BE2C (cell line): ENCODE data around the gene FCHO2.

Experiments used
- DNase-seq: peaks from one replicate; pipeline ENCODE4 v3.0.0-alpha.2; 2020
- H3K27me3 ChIP-seq: fragments of 250-450 bp; sonication (Bioruptor Pico); 2 replicates; pipeline ENCODE4 v1.5.1; 2020; ENCODE audit warnings: mild to moderate bottlenecking
- H3K36me3 ChIP-seq: fragments of 250-450 bp; sonication (Bioruptor Pico); 2 replicates; pipeline ENCODE4 v1.5.1; 2020; ENCODE audit warnings: mild to moderate bottlenecking
- H3K4me1 ChIP-seq: fragments of 250-450 bp; sonication (Bioruptor Pico); 2 replicates; pipeline ENCODE4 v1.5.1; 2020
- H3K4me3 ChIP-seq: 2 replicates; pipeline ENCODE4 v1.5.1; 2011; ENCODE audit warnings: low read depth, low read length
- H3K9me3 ChIP-seq: fragments of 250-450 bp; sonication (Bioruptor Pico); 2 replicates; pipeline ENCODE4 v1.5.1; 2020
- TF ChIP-seq, protein P1 (sequence below): IDR thresholded peaks from 2 replicates; pipeline ENCODE4 v1.5.1; 2012; ENCODE audit warnings: mild to moderate bottlenecking, low read depth, low read length

Gene FCHO2

DNA sequence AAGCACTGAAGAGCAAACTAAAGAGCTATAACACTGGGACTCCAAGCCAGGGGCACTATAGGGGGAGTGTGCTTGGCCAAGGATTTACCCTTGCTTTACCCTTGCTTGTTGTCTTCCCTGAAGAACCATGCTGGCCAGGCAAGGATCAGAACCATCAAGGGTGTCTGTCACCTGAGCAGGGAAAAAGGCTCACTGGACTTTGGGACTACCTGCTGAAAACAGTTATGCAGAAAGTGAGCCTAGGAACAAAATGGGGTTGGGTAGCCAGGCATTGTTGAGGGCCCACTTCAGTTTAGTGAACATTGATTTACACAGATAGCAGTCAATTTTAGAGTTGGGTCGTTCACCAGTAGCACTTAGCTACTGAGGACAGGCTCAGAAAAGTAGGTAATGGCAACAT, 156.5 kb downstream of the FCHO2 start:
- H3K4me3 ChIP-seq = no peak overlapping the region
- no peak for DNase-seq
- H3K9me3 ChIP-seq = no peaks in the 10 kb centered on the region
- H3K4me1 ChIP-seq = no peaks in the 10 kb centered on the region
- peaks cover 67% of the 10 kb centered on the region for H3K27me3 ChIP-seq
- no peaks in the 10 kb centered on the region for H3K36me3 ChIP-seq
- TF ChIP-seq, protein P1, sequence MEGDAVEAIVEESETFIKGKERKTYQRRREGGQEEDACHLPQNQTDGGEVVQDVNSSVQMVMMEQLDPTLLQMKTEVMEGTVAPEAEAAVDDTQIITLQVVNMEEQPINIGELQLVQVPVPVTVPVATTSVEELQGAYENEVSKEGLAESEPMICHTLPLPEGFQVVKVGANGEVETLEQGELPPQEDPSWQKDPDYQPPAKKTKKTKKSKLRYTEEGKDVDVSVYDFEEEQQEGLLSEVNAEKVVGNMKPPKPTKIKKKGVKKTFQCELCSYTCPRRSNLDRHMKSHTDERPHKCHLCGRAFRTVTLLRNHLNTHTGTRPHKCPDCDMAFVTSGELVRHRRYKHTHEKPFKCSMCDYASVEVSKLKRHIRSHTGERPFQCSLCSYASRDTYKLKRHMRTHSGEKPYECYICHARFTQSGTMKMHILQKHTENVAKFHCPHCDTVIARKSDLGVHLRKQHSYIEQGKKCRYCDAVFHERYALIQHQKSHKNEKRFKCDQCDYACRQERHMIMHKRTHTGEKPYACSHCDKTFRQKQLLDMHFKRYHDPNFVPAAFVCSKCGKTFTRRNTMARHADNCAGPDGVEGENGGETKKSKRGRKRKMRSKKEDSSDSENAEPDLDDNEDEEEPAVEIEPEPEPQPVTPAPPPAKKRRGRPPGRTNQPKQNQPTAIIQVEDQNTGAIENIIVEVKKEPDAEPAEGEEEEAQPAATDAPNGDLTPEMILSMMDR = no peak

DNA sequence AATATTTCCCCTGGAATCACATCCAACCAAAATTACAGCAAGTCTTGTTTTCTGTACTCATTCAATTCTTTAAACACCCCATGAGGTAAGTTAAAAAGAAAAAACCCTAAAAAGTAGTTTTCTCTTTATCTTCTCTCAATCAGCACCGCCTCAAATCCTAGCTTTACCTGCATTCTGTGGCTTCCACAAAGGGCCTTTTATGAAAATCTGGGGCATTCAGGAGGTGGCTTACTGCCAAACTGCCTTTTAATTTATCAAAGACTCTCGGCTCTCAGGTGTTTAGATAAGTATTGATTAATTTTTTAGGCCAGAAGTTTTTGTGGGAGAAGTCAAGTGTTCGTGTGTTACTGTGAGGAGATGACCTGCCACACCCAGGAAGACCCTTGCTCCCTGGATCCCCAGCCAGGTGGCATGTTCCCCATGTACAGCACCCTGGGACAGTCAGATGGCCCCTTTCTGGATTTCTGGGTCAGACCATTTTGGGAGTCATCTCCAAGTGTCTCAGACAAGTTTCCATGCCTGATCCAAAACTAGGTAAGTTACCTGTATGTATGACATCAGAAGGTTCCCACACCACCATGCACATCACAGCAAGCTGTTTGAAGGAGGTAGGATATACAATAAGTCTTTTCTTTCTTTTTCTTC, 158.3 kb downstream of the FCHO2 start:
- Histone ChIP-seq H3K27me3 (peaks cover 52% of the 10 kb centered on the region), H3K36me3 (no peaks in the 10 kb centered on the region), H3K4me3 (no peak overlapping the region), H3K9me3 (no peaks in the 10 kb centered on the region), H3K4me1 (no peaks in the 10 kb centered on the region)
- TF ChIP-seq, protein P1 = no peak
- DNase-seq = no peak

DNA sequence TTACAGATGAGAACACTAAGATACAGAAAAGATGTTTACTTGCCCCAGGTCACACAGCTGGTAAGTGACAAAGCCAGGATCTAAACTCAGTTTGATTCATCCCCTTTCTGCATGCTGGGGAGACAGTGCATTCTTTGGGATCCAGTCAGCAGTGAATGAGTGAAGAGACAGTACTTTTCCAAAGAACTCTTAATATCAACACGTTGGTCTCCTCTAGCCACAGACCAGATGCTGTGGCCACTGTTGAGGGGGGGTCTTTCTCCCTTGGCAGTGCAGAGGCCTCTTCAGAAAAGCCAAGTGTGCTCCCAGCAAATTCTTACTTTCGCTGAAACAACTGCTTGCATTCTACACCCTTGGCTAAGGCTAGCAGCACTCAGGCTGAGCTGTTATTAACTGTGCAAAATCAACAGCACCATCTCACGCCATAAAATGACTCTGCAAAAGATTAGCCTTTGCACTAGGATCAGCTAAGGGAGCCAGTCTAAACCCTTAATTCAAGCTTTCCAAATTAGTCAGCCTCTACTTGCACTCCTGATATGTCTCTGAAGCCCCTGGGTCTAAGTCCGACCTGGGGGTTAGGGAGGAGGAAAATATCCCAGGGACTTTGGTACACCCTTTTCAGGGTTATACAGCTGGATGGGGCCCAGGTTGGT, 159.7 kb downstream of the FCHO2 start:
- H3K4me1 ChIP-seq = no peaks in the 10 kb centered on the region
- DNase-seq = no peak
- peaks cover 55% of the 10 kb centered on the region for H3K27me3 ChIP-seq

DNA sequence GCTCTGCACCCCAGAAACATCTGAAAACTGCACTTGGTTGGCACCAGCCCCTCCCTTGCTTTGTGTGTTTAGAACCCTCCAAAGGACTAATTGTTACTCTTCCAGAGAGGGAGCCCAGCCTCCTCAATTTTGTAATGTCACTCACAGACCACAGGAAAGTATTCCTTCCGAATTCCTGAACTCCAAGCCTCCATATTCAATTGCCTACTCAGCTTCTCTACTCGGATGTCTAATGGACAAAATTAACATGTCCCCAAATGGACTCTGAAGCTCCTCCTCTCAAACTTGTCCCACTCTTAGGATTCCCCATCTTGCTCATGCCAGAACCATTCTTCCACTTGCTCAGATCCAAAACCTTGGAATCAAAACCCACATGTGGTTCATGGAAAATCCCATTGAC, 160.7 kb downstream of the FCHO2 start:
- Histone ChIP-seq H3K27me3 (peaks cover 65% of the 10 kb centered on the region), H3K36me3 (no peaks in the 10 kb centered on the region), H3K4me1 (no peaks in the 10 kb centered on the region), H3K9me3 (no peaks in the 10 kb centered on the region), H3K4me3 (no peak overlapping the region)
- TF ChIP-seq, protein P1 = no peak
- DNase-seq = no peak

More for the DNA sequence above, 159.7 kb downstream of the FCHO2 start:
- Histone ChIP-seq H3K4me3 (no peak overlapping the region), H3K9me3 (no peaks in the 10 kb centered on the region), H3K36me3 (no peaks in the 10 kb centered on the region)
- TF ChIP-seq, protein P1 = no peak

DNA sequence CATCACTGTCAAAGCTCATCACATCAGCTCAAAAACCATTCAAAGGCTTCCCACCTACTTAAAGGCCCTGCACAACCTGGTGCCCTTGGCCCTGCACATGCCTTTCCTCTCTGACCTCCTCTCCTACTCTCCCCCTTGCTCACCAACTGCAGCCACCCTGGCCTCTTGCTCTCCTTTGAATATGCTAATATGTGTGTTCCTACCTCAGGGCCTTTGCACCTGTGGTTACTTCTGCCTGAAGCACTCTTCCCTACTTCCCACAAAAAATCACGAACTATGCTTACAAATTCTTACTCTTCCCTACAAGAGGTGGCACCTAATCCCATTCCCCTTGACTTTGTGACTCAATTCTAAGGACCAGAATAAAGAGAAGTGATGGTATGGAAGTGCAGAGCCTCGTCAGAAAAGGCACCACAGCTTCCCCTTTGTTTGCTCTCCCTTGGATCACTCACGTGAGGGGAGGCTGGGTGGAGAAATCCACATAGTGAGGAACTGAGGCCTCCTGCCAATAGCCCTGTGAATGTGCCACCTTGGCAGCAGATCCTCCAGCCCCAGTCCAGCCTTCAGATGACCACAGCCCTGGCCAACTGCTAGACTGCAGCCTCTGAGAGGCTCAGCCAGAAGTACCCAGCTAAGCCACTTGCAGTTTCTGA, 161.4 kb downstream of the FCHO2 start:
- H3K4me1 ChIP-seq = no peaks in the 10 kb centered on the region
- DNase-seq = no peak
- TF ChIP-seq, protein P1 = no peak
- peaks cover 70% of the 10 kb centered on the region for H3K27me3 ChIP-seq
- no peak overlapping the region for H3K4me3 ChIP-seq
- no peaks in the 10 kb centered on the region for H3K36me3 ChIP-seq
- H3K9me3 ChIP-seq = no peaks in the 10 kb centered on the region
